GM23248 (cell line): ENCODE results near the gene FRAS1.

Source experiments
- EZH2 ChIP-seq: fragments of 200-600 bp; sonication (generic); IDR thresholded peaks from 2 replicates; pipeline ENCODE4 v1.6.1; 2018; ENCODE audit warnings: antibody characterized with exemption, mild to moderate bottlenecking; ENCODE audit not compliant: insufficient read depth, poor library complexity, severe bottlenecking
- EZH2phosphoT487 ChIP-seq: fragments of 200-600 bp; sonication (generic); IDR thresholded peaks from 2 replicates; pipeline ENCODE4 v1.6.1; 2018; ENCODE audit warnings: antibody characterized with exemption, moderate library complexity, mild to moderate bottlenecking, low read depth; ENCODE audit not compliant: insufficient read depth

DNA sequence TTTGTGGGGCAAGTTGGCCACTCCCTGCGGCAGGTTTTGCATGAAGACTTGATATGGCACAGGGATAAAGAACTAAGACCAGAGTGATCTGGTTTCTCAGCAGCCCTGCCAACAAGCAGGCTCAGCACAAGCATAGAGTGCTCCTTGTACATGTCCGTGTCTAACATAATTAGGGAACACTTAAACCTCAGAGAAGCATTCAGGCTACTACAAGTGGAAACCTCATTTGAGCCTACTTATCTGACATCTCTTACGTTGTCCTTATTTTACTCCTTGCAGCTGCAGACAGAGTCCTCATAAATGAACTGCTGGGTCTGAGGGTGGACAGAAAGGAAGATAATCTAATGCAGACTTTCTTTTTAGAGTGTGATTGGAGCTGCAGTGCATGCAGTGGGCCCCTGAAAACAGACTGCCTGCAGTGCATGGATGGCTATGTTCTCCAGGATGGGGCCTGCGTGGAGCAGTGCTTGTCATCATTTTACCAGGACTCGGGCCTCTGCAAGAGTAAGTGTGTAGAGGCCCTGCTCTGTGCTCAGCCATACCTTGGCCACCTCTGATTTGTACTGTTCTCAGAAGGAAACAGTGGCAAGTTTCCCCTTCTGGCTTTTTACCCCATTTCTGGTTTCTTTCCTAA, 315.3 kb downstream of the FRAS1 start:
- TF ChIP-seq EZH2 = no peak
- TF ChIP-seq EZH2phosphoT487 = no peak
